Esophagus (tissue), 2 donors: Measurements from ENCODE around the gene OCRL. TPM values are rescaled to one million over a fixed set of nuclear protein-coding genes. Genes with fewer than 3 reads are reported as not detected.

Experiments used
- H3K27ac ChIP-seq, 2 donors: one replicate each; pipeline ENCODE4 v1.5.1; 2013; ENCODE audit warnings: low read depth in 2 of 2, mild to moderate bottlenecking in 2 of 2, inconsistent platforms in 1 of 2, low read length in 1 of 2, moderate library complexity in 1 of 2
- H3K27me3 ChIP-seq, 2 donors: one replicate each; pipeline ENCODE4 v1.6.1; 2013; ENCODE audit warnings: low read length in 2 of 2, control low read depth in 1 of 2, mild to moderate bottlenecking in 1 of 2; ENCODE audit not compliant: insufficient read depth in 2 of 2, control insufficient read depth in 1 of 2
- H3K36me3 ChIP-seq, 2 donors: one replicate each; pipeline ENCODE4 v1.6.1; 2013; ENCODE audit warnings: low read length in 1 of 2; ENCODE audit not compliant: control insufficient read depth in 2 of 2, insufficient read depth in 2 of 2
- H3K4me1 ChIP-seq, 2 donors: one replicate each; pipeline ENCODE4 v1.6.1; 2013; ENCODE audit warnings: low read length in 1 of 2; ENCODE audit not compliant: control insufficient read depth in 2 of 2, insufficient read depth in 2 of 2
- H3K4me3 ChIP-seq, 2 donors: one replicate each; pipeline ENCODE4 v1.5.1; 2013; ENCODE audit warnings: low read length in 2 of 2, mild to moderate bottlenecking in 2 of 2, low read depth in 1 of 2, moderate library complexity in 1 of 2
- H3K9me3 ChIP-seq, 2 donors: one replicate each; pipeline ENCODE4 v1.6.1; 2013; ENCODE audit warnings: mild to moderate bottlenecking in 2 of 2, low read depth in 1 of 2, low read length in 1 of 2, moderate library complexity in 1 of 2; ENCODE audit not compliant: control insufficient read depth in 2 of 2, insufficient read depth in 1 of 2
- WGBS, 2 donors: extraction: QIAGEN DNeasy Blood & Tissue Kit; methylation state at CpG; one replicate each; pipeline ENCODE4 v1.1.7; 2013; 5-methylcytosine and 5-hydroxymethylcytosine counted together
- polyA plus RNA-seq, 2 donors: library from polyadenylated mRNA; stranded (reverse); fragments of 200-250 nt; gene quantifications; one replicate each; pipeline ENCODE4 v1.2.3, GENCODE V29; 2013
- donor health status: healthy with polysubstance abuse.
- donor health status: Bipolar disorder and iron deficiency.

Gene OCRL
- polyA plus RNA-seq, 2 donors, result 6.4 to 7.5 TPM

DNA sequence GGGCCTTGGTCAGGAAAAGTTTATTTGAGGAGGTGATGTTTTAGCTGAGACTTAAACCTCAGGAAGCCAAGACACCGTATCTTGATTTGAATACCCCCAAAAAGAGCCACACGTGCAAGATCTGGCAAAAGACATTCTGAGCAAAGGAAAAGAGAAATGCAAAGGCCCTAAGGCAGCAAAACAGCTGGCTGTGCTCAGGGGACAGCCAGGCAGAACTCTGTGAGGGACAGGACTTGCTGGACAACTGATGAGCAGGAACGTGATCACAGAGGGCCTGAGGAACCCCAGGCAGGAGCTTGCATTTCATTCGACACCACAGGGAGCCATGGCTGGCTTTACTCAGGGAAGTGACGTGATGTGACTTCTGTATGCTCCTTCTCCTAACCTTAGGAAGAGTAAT, 56.0 kb downstream of the OCRL start:
- H3K4me3 ChIP-seq, result no peak overlapping the region

DNA sequence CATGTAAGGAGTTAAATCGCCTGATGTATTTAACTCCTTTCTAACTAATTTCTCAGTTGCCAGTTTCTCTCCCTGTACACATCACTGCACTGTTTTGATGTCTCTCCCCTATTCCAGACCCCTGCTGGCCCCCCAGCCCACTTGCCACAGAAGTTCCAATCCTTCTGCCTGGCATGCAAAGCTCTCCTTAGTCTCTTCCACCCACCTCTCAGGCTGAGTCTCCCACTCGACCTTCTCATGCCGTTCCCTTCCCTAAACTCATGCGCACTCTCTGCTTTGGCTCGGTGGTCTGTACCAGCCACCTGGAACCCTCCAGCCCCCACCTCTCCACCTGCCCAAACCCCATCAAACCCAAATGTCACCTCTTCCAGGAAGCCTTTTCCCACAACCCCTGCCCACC, 57.8 kb downstream of the OCRL start:
- no peak overlapping the region for H3K4me3 ChIP-seq
- WGBS, 2 donors, result 78 to 82% methylated on average over 5 of the region's 5 CpGs
- H3K27me3 ChIP-seq, result no peaks in the 10 kb centered on the region

More for the DNA sequence above, 56.0 kb downstream of the OCRL start:
- Histone ChIP-seq H3K27ac (no peak overlapping the region), H3K36me3 (no peaks in the 10 kb centered on the region), H3K4me1 (peaks cover 0 to 5% of the 10 kb centered on the region in 2 donors), H3K9me3 (no peaks in the 10 kb centered on the region), H3K27me3 (no peaks in the 10 kb centered on the region)
- WGBS, 2 donors, result 71 to 88% methylated on average over 5 of the region's 5 CpGs

DNA sequence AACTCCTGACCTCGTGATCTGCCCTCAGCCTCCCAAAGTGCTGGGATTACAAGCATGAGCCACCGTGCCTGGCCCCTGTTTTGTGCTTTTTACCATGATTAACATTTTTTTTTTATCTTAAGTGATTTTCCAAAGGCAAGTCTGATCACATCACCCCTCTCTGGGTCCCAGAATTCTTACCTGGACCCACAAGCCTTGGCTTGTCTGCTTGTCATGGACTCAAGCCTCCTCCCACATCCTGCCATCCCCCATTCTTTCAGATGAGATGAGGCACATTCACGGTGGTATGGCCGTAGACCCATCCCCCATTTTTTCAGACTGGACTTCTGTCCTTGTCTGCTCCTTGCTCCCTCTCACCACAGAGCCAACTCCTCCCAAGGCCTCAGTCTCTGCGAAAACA, 59.4 kb downstream of the OCRL start:
- H3K9me3 ChIP-seq, result no peaks in the 10 kb centered on the region
- H3K4me3 ChIP-seq, result no peak overlapping the region
- 53 to 59% methylated on average over 5 of the region's 5 CpGs for WGBS, 2 donors
- H3K27me3 ChIP-seq, result no peaks in the 10 kb centered on the region
- H3K27ac ChIP-seq, result no peak overlapping the region
- peaks cover 0 to 3% of the 10 kb centered on the region in 2 donors for H3K4me1 ChIP-seq
- H3K36me3 ChIP-seq, result no peaks in the 10 kb centered on the region

More for the DNA sequence above, 57.8 kb downstream of the OCRL start:
- Histone ChIP-seq H3K27ac (no peak overlapping the region), H3K4me1 (peaks cover 0 to 4% of the 10 kb centered on the region in 2 donors), H3K9me3 (no peaks in the 10 kb centered on the region), H3K36me3 (no peaks in the 10 kb centered on the region)

DNA sequence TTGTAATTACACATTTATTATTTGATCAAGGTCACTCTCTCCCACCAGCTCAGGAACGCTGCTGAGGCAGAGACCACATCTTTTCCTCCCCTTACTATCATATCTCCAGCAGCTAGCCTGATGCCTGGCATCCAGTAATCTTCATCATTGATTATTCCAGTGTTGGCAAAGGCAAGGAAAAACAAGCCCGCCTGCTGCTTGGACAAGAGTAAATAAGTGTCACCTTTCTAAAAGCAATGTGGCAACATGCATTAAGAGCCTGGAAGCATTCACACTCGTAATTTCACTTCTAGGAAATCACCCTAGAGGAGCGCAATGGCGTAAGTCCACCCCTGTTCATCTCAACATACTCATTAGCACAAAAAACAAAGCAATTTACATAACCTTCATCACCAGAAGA, 59.9 kb downstream of the OCRL start:
- Histone ChIP-seq H3K36me3 (no peaks in the 10 kb centered on the region), H3K27ac (no peak overlapping the region), H3K9me3 (no peaks in the 10 kb centered on the region), H3K4me3 (no peak overlapping the region), H3K4me1 (peaks cover 0 to 3% of the 10 kb centered on the region in 2 donors), H3K27me3 (no peaks in the 10 kb centered on the region)
- WGBS, 2 donors, result 78 to 84% methylated on average over 5 of the region's 5 CpGs

GRCh38 chrX:129600981-129601424, 60.9 kb downstream of the OCRL start:
- Histone ChIP-seq H3K36me3 (no peaks in the 10 kb centered on the region), H3K4me1 (peaks cover 0 to 3% of the 10 kb centered on the region in 2 donors), H3K27me3 (no peaks in the 10 kb centered on the region), H3K4me3 (no peak overlapping the region), H3K27ac (no peak overlapping the region), H3K9me3 (no peaks in the 10 kb centered on the region)
- 31 to 32% methylated on average over 11 of the region's 11 CpGs for WGBS, 2 donors

DNA sequence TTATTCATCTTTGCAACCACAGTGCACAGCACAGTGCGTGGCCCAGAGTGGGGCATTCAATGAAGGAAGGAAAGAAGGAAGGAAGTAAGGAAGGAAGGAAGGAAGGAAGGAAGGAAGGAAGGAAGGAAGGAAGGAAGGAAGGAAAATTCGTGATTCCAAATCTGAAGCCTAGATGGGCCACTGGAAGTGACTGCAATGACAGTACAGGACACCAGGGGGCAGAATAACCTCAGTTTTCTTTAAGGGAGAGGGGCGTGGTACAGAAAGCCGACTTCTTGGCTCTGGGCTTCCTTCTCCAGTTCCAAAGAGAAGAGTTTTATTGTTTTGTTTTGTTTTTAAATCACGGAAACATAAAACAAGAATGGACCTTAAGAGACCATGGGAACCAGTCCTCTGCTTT, 66.9 kb downstream of the OCRL start:
- WGBS, 2 donors, result 8 to 12% methylated on average over 5 of the region's 5 CpGs
- Histone ChIP-seq H3K36me3 (no peaks in the 10 kb centered on the region), H3K4me1 (peaks cover 0 to 3% of the 10 kb centered on the region in 2 donors), H3K4me3 (no peak overlapping the region), H3K27ac (no peak overlapping the region), H3K9me3 (no peaks in the 10 kb centered on the region), H3K27me3 (no peaks in the 10 kb centered on the region)

- no peak overlapping the region for H3K4me3 ChIP-seq
- no peak overlapping the region for H3K27ac ChIP-seq
- no peaks in the 10 kb centered on the region for H3K36me3 ChIP-seq
- peaks cover 0 to 3% of the 10 kb centered on the region in 2 donors for H3K4me1 ChIP-seq
- 79 to 90% methylated on average over 3 of the region's 3 CpGs for WGBS, 2 donors
- no peaks in the 10 kb centered on the region for H3K27me3 ChIP-seq
- no peaks in the 10 kb centered on the region for H3K9me3 ChIP-seq
These were observed 68.4 kb downstream of the OCRL start for GRCh38 chrX:129608496-129608895.

DNA sequence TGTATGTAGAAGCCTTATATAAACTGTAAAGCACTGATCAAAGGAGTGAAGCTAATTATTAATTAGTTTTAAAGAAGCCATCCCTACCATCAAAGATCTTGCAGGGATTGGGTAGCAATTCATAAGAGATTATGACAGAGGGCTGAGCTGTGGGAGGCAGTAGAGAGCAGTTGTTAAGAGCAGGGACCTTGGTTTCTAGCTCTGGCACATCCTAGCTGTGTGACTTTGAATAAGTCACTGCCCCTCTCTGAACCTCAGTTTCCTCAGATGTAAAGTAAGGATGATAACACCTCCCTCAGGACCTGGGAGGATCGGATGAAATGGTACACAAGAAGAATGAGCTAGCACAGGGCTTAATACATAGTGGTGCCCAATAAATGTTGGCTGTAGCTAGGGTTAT, 69.3 kb downstream of the OCRL start:
- Histone ChIP-seq H3K27ac (no peak overlapping the region), H3K27me3 (no peaks in the 10 kb centered on the region), H3K4me1 (peaks cover 0 to under 1% of the 10 kb centered on the region in 2 donors), H3K9me3 (no peaks in the 10 kb centered on the region), H3K4me3 (no peak overlapping the region), H3K36me3 (no peaks in the 10 kb centered on the region)
- 76 to 86% methylated on average over 1 of the region's 1 CpG for WGBS, 2 donors

DNA sequence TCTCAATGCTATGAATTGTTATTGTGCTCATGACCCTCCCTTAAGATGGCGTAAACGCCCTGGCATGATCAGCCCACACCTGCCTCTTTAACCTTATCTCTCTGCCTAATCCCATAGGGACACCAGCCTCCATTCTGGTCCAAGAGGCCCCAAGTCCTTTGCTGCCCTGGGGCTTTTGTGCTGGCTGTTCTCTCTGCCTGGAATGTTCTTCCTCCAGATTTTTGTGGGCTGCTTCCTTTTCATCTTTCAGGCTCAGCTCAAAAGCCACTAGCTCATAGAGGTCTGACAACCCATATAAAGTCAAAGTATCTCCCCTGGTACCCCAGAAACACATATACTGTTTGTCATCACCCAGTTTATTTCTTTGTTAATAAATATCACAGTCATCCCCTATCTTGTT, 72.3 kb downstream of the OCRL start:
- Histone ChIP-seq H3K27me3 (no peaks in the 10 kb centered on the region), H3K9me3 (no peaks in the 10 kb centered on the region), H3K27ac (no peak overlapping the region), H3K4me3 (no peak overlapping the region), H3K4me1 (no peaks in the 10 kb centered on the region), H3K36me3 (no peaks in the 10 kb centered on the region)
- 61 to 93% methylated on average over 2 of the region's 2 CpGs for WGBS, 2 donors

DNA sequence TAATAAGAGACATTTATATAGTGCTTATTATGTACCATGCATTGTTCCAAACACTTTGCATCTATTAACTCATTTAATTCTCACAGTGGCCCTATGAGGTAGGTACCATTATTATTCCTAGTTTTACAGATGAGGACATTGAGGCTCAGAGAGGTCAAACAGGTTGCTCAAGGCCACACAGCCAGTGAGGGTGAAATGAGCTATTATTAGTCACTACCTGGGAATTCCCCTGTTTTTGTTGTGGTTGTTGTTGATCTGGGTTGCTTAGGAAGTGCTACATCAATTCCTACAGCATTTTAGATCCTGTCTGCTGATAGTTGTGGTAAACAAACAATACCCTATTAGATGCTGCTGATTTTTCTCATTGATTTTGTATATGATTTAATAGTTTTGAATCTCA, 73.5 kb downstream of the OCRL start:
- Histone ChIP-seq H3K4me1 (no peaks in the 10 kb centered on the region), H3K27ac (no peak overlapping the region), H3K36me3 (no peaks in the 10 kb centered on the region), H3K9me3 (no peaks in the 10 kb centered on the region), H3K27me3 (no peaks in the 10 kb centered on the region), H3K4me3 (no peak overlapping the region)
